Trophoblast cell (in vitro differentiated cells and primary cell): ENCODE data around the gene DUS3L.
"Not testable (repeated sequence)": the region's sequence is repeated elsewhere in the genome, so short reads cannot be mapped to it uniquely, and the experiment has no call there.

Experiments used
- DNase-seq, 2 donors: peaks; one replicate each; pipeline ENCODE4 v3.0.0-alpha.2; 2016
- H2AFZ ChIP-seq: 2 replicates; pipeline ENCODE4 v1.6.1; 2013; ENCODE audit warnings: low read length, moderate library complexity, mild to moderate bottlenecking; ENCODE audit not compliant: insufficient read depth, poor library complexity
- H2AK5ac ChIP-seq: 2 replicates; pipeline ENCODE4 v1.6.1; 2013; ENCODE audit warnings: mild to moderate bottlenecking, low read length
- H2BK120ac ChIP-seq: 2 replicates; pipeline ENCODE4 v1.6.1; 2013; ENCODE audit warnings: low read length, mild to moderate bottlenecking, moderate library complexity; ENCODE audit not compliant: insufficient read depth, poor library complexity
- H2BK12ac ChIP-seq: 2 replicates; pipeline ENCODE4 v1.6.1; 2013; ENCODE audit warnings: mild to moderate bottlenecking, low read length, moderate library complexity
- H2BK5ac ChIP-seq: 2 replicates; pipeline ENCODE4 v1.6.1; 2013; ENCODE audit warnings: low read length, low read depth, moderate library complexity, mild to moderate bottlenecking; ENCODE audit not compliant: poor library complexity
- H3K14ac ChIP-seq: 2 replicates; pipeline ENCODE4 v1.6.1; 2013; ENCODE audit warnings: mild to moderate bottlenecking, low read length
- H3K18ac ChIP-seq: 2 replicates; pipeline ENCODE4 v1.6.1; 2013; ENCODE audit warnings: mild to moderate bottlenecking, low read length
- H3K23ac ChIP-seq: 2 replicates; pipeline ENCODE4 v1.6.1; 2013; ENCODE audit warnings: low read length
- H3K27ac ChIP-seq: 2 replicates; pipeline ENCODE4 v1.5.1; 2013; ENCODE audit warnings: low read depth, mild to moderate bottlenecking, inconsistent platforms, low read length, moderate library complexity
- H3K27me3 ChIP-seq: 2 replicates; pipeline ENCODE4 v1.6.1; 2013; ENCODE audit warnings: inconsistent platforms, mild to moderate bottlenecking, low read length, moderate library complexity; ENCODE audit not compliant: insufficient read depth
- H3K36me3 ChIP-seq, 2 experiments: 1 replicate in 1 of 2; 2 replicates in 1 of 2; pipeline ENCODE4 v1.6.1; 2013; ENCODE audit warnings: low read length in 2 of 2, mild to moderate bottlenecking in 2 of 2, moderate library complexity in 1 of 2; ENCODE audit not compliant: insufficient read depth in 2 of 2, control insufficient read depth in 1 of 2
- H3K4ac ChIP-seq: 2 replicates; pipeline ENCODE4 v1.6.1; 2013; ENCODE audit warnings: low read depth, mild to moderate bottlenecking, low read length, moderate library complexity
- H3K4me1 ChIP-seq, 2 experiments: 1 replicate in 1 of 2; 2 replicates in 1 of 2; pipeline ENCODE4 v1.6.1; 2013; ENCODE audit warnings: low read length in 2 of 2, mild to moderate bottlenecking in 2 of 2, moderate library complexity in 1 of 2; ENCODE audit not compliant: insufficient read depth in 2 of 2, control insufficient read depth in 1 of 2
- H3K4me2 ChIP-seq: 2 replicates; pipeline ENCODE4 v1.6.1; 2013; ENCODE audit warnings: inconsistent platforms, mild to moderate bottlenecking, low read length, moderate library complexity
- H3K4me3 ChIP-seq: 2 replicates; pipeline ENCODE4 v1.5.1; 2013; ENCODE audit warnings: mild to moderate bottlenecking, low read depth, low read length, inconsistent platforms
- H3K79me1 ChIP-seq: one replicate; pipeline ENCODE4 v1.6.1; 2013; ENCODE audit warnings: low read length
- H3K79me2 ChIP-seq: 2 replicates; pipeline ENCODE4 v1.6.1; 2013; ENCODE audit warnings: low read length, mild to moderate bottlenecking; ENCODE audit not compliant: control insufficient read depth, insufficient read depth, poor library complexity
- H3K9ac ChIP-seq: 2 replicates; pipeline ENCODE4 v1.6.1; 2013; ENCODE audit warnings: mild to moderate bottlenecking, low read length
- H3K9me3 ChIP-seq: 2 replicates; pipeline ENCODE4 v1.6.1; 2013; ENCODE audit warnings: low read depth, mild to moderate bottlenecking, control low read depth, inconsistent platforms, low read length; ENCODE audit not compliant: insufficient read depth
- H4K12ac ChIP-seq: 2 replicates; pipeline ENCODE4 v1.6.1; 2013; ENCODE audit warnings: low read depth, mild to moderate bottlenecking, low read length, moderate library complexity
- H4K8ac ChIP-seq: 2 replicates; pipeline ENCODE4 v1.6.1; 2013; ENCODE audit warnings: low read depth, mild to moderate bottlenecking, low read length, moderate library complexity
- H4K91ac ChIP-seq: one replicate; pipeline ENCODE4 v1.6.1; 2013; ENCODE audit warnings: low read depth, mild to moderate bottlenecking, low read length, moderate library complexity
- WGBS: extraction: QIAGEN DNeasy Blood & Tissue Kit; methylation state at CpG from one replicate; pipeline ENCODE4 v1.1.7; 2013; ENCODE audit warnings: missing lambda C conversion rate; ENCODE audit not compliant: insufficient read length, insufficient coverage; ENCODE audit errors: extremely low coverage; 5-methylcytosine and 5-hydroxymethylcytosine counted together

Gene DUS3L

DNA sequence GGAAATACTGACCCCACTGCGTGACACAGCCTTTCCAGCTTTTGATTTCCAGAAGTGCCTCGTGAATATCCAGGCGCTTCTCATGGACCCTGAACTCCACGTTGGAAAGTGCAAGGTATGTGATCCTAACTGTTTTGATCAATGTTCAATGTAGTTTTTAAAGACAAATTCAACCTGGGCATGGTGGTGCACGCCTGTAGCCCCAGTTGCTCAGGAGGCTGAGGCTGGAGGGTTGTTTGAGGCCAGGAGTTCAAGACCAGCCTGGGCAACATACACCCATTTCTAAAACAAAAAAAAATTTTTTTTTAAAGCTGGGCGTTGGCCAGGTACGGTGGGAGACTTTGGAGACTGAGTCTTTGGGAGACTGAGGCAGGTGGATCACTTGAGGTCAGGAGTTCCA is 39.3 kb downstream of the DUS3L start:
- H3K4me2 ChIP-seq = no peak overlapping the region
- H3K27me3 ChIP-seq = no peaks in the 10 kb centered on the region
- no peak overlapping the region for H3K18ac ChIP-seq
- H3K14ac ChIP-seq = no peak overlapping the region
- no peak overlapping the region for H3K9ac ChIP-seq
- no peaks in the 10 kb centered on the region for H3K79me1 ChIP-seq
- no peaks in the 10 kb centered on the region for H3K36me3 ChIP-seq
- H3K79me2 ChIP-seq = no peaks in the 10 kb centered on the region
- H2BK12ac ChIP-seq = no peak overlapping the region
- H3K4me3 ChIP-seq = no peak overlapping the region
- H2AK5ac ChIP-seq = no peak overlapping the region
- no peak overlapping the region for H3K4ac ChIP-seq
- H3K23ac ChIP-seq = no peak overlapping the region
- DNase-seq = no peak
- H4K12ac ChIP-seq = no peak overlapping the region
- H4K91ac ChIP-seq = no peak overlapping the region
- no peak overlapping the region for H2BK5ac ChIP-seq
- H4K8ac ChIP-seq = no peak overlapping the region
- no CpG with 5 or more reads among the region's 7 CpGs for whole genome bisulfite sequencing
- no peak overlapping the region for H2AFZ ChIP-seq
- no peaks in the 10 kb centered on the region for H3K9me3 ChIP-seq
- no peak overlapping the region for H2BK120ac ChIP-seq
- H3K4me1 ChIP-seq = no peaks in the 10 kb centered on the region
- H3K27ac ChIP-seq = no peak overlapping the region

- Histone ChIP-seq H2BK5ac (no peak overlapping the region), H2BK120ac (no peak overlapping the region), H3K27me3 (no peaks in the 10 kb centered on the region), H3K4ac (no peak overlapping the region), H3K9ac (no peak overlapping the region), H3K36me3 (no peaks in the 10 kb centered on the region), H3K4me3 (no peak overlapping the region), H3K23ac (no peak overlapping the region), H3K14ac (no peak overlapping the region), H2AFZ (no peak overlapping the region), H3K9me3 (no peaks in the 10 kb centered on the region), H3K18ac (no peak overlapping the region), H3K27ac (no peak overlapping the region), H4K8ac (no peak overlapping the region), H4K91ac (no peak overlapping the region), H3K4me2 (no peak overlapping the region), H2AK5ac (no peak overlapping the region), H3K4me1 (no peaks in the 10 kb centered on the region), H4K12ac (no peak overlapping the region), H2BK12ac (no peak overlapping the region), H3K79me2 (no peaks in the 10 kb centered on the region), H3K79me1 (no peaks in the 10 kb centered on the region)
- no CpG with 5 or more reads among the region's 5 CpGs for WGBS
- no peak for DNase-seq
Measured at GRCh38 chr19:5749505-5749904, 41.5 kb downstream of the DUS3L start.

GRCh38 chr19:5748920-5749319 is 42.0 kb downstream of the DUS3L start:
- H4K12ac ChIP-seq, H3K4me2 ChIP-seq, H3K4me1 ChIP-seq, H3K9ac ChIP-seq, DNase-seq, H3K27ac ChIP-seq, H3K27me3 ChIP-seq, H2BK120ac ChIP-seq, H3K36me3 ChIP-seq, H3K14ac ChIP-seq, H3K4ac ChIP-seq, H3K23ac ChIP-seq, H2AK5ac ChIP-seq, H4K91ac ChIP-seq, H4K8ac ChIP-seq, H3K18ac ChIP-seq, H2BK12ac ChIP-seq, H3K4me3 ChIP-seq, H3K79me2 ChIP-seq, H3K9me3 ChIP-seq, H2BK5ac ChIP-seq, H2AFZ ChIP-seq, H3K79me1 ChIP-seq: not testable (repeated sequence)
- no CpG with 5 or more reads among the region's 6 CpGs for WGBS

DNA sequence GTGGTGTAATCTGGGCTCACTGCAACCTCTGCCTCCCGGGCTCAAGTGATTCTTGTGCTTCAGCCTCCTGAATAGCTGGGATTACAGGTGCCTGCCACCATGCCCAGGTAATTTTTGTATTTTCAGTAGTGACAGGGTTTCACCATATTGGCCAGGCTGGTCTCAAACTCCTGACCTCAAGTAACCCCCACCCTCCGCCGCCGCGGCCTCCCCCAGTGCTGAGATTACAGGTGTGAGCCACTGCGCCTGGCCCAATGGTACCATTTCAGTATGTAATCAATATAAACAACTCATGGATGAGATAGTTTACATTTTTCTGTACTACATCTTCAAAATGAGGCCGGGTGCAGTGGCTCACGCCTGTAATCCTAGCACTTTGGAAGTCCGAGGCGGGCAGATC is 46.0 kb downstream of the DUS3L start:
- not testable (repeated sequence) for H4K91ac ChIP-seq, H2BK5ac ChIP-seq, H2BK120ac ChIP-seq, H3K27me3 ChIP-seq, H3K4me3 ChIP-seq, H3K9ac ChIP-seq, H2AFZ ChIP-seq, H2BK12ac ChIP-seq, H3K79me1 ChIP-seq, H2AK5ac ChIP-seq, H3K23ac ChIP-seq, DNase-seq, H3K18ac ChIP-seq, H3K27ac ChIP-seq, H3K79me2 ChIP-seq, H3K4ac ChIP-seq, H4K8ac ChIP-seq, H3K4me1 ChIP-seq, H4K12ac ChIP-seq, H3K4me2 ChIP-seq, H3K14ac ChIP-seq, H3K36me3 ChIP-seq, H3K9me3 ChIP-seq
- no CpG with 5 or more reads among the region's 10 CpGs for WGBS

DNA sequence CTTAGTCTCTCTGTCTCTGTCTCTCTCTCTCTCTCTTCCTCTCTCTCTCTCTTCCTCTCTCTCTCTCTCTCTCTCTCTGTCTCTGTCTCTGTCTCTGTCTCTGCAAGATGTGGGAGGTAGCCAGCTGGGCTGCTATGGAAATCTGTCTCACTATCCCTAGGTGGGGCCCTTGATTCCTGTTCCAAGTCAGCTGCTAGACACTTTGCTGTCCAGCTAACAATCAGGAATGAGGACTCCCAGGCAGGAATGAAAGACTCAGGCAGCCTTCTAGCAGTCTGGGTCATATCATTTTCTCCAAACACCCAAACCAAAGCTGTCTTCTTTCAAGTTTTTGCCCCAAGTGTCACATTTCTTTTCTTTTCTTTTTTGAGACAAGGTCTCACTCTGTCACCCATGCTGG is 47.3 kb downstream of the DUS3L start:
- Histone ChIP-seq H3K4me2 (no peak overlapping the region), H3K14ac (no peak overlapping the region), H2BK12ac (no peak overlapping the region), H2AK5ac (no peak overlapping the region), H3K27ac (no peak overlapping the region), H3K27me3 (no peaks in the 10 kb centered on the region), H4K12ac (no peak overlapping the region), H2BK120ac (no peak overlapping the region), H4K8ac (no peak overlapping the region), H3K79me1 (no peaks in the 10 kb centered on the region), H3K9me3 (no peaks in the 10 kb centered on the region), H2AFZ (no peak overlapping the region), H3K4ac (no peak overlapping the region), H3K4me3 (no peak overlapping the region), H4K91ac (no peak overlapping the region), H3K4me1 (no peaks in the 10 kb centered on the region), H3K23ac (no peak overlapping the region), H3K36me3 (no peaks in the 10 kb centered on the region), H3K18ac (no peak overlapping the region), H3K79me2 (no peaks in the 10 kb centered on the region), H3K9ac (no peak overlapping the region), H2BK5ac (no peak overlapping the region)
- no peak for DNase-seq
